ENCODE results near the gene CA5A. TPM values are rescaled to one million over a fixed set of nuclear protein-coding genes. Genes with fewer than 3 reads are reported as not detected.

CA5A gene
- total RNA-seq, 1 experiment from 2014 or later: 0.10 TPM

- DNase-seq (ENCODE audit: extremely low read depth, low read depth): no peak
Observed at GRCh38 chr16:87964049-87964659, 27.8 kb upstream of the CA5A start.

- peak; percentile 54 for DNase-seq (ENCODE audit: extremely low read depth, low read depth)
Observed at GRCh38 chr16:87963400-87963799, 27.1 kb upstream of the CA5A start.

GRCh38 chr16:87961623-87962022 lies 25.3 kb upstream of the CA5A start:
- DNase-seq (ENCODE audit: extremely low read depth, low read depth): no peak

DNA sequence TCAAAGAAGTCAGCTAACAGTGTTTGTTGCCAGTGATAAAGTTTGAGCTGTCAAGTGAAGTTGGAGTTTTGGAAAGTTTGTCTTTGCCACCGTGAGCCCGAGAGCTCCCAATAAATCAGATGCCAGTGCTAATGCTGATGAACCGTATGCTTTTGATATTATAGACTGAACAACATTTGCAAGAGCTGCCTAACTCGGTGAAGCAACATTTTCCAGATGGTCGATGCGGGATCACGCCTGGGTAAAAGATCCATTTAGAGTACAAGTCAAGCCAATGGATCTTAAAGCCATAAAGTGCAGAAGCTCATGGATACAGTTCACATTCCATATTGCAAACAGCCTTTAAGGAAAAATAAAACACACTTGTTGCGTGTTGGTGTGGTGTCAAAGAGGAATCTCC lies 24.5 kb upstream of the CA5A start:
- no peak for DNase-seq (ENCODE audit: extremely low read depth, low read depth)

- DNase-seq (ENCODE audit: extremely low read depth, low read depth): no peak
Observed at GRCh38 chr16:87960296-87960695, 24.0 kb upstream of the CA5A start.

- DNase-seq (ENCODE audit: extremely low read depth, low read depth): no peak
Observed at GRCh38 chr16:87959391-87959990, 23.2 kb upstream of the CA5A start.

DNA sequence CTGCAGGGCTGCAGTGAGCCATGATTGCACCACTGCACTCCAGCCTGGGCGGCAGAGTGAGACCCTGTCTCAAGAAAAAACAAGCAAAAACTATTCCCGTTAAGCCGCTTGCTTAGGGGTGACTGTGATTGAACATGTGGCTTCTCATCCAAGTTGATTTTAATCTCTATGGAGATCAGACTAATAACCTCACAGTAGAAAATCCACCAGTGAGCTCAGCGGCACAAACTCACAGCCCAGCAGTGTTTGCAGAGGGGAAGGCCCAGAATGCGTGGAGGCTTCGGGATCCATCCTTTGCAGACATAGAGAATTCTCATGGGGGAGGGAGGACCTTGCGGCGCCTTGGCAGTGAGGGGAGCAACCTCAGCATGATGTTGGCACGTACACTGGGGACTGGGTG lies 22.3 kb upstream of the CA5A start:
- DNase-seq (ENCODE audit: extremely low read depth, low read depth): no peak

- DNase-seq (ENCODE audit: extremely low read depth, low read depth): no peak
Observed at GRCh38 chr16:87957296-87958094, 21.2 kb upstream of the CA5A start.

DNA sequence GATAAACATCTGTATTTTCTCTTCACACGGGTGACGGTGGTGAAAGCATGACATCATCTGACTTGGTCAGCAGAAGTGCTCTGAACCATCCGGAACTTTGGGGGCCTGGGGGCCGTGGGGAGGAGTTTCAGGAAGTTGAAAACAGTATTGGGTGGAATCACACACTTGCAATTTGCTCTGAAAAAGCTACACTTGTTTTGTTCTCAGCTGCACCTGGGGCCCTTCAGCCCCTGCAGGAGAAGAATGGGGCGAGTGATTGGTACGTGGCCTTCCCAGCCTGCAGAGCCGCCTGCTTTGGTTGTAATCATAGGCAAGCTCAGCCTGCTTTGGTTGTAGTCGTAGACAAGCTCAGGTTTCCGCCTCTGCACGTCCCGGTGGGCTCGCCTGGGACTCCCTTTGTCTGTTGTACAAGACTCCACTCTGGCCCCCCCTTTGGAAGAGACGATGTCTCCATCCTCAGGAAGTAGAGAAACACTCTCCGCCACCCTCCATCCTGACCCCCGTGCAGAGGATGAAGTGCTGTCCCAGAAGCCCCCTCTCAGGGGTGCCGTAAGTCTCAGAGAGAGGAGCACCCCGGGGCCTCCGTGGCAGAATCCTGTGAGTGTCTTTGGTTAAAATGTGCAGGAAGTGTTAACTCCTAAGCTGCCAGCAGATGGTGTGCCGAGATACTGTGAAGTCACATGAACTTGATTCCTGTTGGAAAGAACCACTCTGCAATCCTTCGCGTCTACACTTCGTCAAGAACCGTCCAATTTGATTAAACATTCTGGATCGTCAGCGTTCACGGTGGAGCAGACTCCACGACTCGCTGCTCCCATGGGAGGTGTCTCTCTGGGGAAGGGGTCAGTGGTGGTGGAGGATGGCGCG lies 20.3 kb upstream of the CA5A start:
- no peak for DNase-seq (ENCODE audit: extremely low read depth, low read depth)

GRCh38 chr16:87956098-87956364 lies 19.7 kb upstream of the CA5A start:
- DNase-seq (ENCODE audit: extremely low read depth, low read depth): no peak

DNA sequence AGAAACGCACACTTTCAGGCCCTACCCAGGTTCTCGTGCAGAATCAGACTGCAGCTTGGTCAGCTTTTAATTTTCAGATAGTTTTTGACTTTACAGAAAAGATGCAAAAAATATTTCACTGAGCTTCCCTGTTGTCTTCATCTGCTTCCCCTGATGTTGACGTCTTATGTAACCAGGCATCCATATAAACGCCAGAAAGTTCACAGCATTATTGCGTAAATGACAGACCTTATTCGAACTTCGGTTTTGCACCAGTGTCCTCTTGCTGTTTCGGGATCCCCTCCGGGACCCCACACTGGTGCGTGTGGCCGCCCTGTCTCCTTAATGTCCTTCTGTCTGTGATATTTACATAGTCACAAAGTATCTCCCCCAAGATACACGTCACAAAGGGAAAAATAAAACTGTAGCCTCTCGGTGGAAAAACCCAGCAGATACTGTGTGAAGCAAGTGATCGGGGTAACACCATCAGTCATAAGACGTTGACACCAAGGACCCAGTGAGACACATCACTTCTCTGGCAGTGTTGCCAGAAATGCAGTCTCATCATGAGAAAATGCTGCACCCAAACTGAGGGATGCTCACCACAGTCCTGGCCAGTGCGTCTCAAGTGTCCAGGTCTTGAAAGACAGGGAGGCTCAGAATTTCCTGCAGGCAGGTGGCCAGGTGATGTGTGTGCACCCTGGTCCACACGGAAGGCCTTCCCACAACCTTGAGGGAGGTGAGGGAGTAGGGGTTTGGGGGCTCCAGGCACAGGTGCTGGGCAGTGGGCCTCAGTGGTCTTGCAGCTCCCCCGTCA lies 19.2 kb upstream of the CA5A start:
- no peak for DNase-seq (ENCODE audit: extremely low read depth, low read depth)

DNA sequence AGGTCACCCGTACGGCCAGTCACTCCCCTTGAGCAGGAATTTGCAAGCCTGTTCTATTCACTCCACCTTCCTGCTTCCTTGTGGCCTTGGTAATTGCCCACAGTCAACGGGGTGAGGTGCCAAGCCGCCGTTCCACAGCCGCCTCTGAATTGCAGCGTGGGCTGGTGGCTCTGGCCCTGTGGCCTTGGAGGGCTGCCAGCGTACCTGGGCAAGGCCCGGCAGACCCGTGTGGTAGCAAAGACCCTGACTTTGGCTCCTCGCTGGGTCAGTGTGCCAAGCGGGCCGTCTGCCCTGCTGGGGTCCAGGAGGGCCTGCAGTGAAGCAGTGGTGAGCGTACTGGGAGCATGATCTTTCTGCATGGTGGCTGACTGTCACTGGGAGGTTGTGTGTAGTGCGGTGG lies 18.5 kb upstream of the CA5A start:
- no peak for DNase-seq (ENCODE audit: extremely low read depth, low read depth)

DNA sequence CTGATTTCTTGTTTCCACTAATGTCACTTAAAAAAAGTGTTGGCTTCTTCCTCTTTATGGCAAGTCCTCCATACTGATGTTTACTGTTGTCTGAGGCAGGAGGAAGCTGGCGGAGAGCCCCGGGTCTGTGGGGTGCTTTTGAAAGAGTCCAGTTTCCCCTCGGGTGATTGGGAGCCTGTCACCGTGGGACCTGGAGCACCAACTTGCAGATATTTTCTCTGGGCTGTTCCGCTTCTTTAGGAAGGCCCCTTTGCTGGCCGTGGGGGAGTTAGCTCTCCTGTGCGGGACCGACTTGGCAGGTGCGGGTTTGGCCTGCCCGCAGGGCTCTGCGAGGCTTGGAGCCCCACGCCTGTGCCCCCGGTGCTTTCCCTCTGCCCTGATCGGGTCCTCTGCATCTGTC lies 18.0 kb upstream of the CA5A start:
- DNase-seq (ENCODE audit: extremely low read depth, low read depth): no peak

GRCh38 chr16:87953308-87954215 lies 17.2 kb upstream of the CA5A start:
- no peak for DNase-seq (ENCODE audit: extremely low read depth, low read depth)

DNA sequence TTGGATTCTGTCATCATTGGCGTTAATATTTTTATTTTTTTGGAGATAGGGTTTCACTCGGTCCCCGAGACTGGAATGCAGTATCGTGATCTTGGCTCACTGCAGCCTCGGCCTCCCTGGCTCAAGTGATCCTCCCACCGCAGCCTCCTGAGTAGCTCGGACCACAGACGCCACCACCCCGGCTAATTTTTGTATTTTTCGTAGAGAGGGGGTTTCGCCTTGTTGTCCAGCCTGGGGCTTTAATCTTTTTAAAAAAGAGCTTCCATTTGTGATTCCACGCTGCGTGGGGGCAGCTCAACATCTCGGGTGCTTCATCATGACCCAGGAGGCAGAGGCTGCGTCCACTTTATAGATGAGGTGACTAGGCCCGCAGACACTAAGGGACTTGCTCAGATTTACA lies 16.4 kb upstream of the CA5A start:
- no peak for DNase-seq (ENCODE audit: extremely low read depth, low read depth)

DNA sequence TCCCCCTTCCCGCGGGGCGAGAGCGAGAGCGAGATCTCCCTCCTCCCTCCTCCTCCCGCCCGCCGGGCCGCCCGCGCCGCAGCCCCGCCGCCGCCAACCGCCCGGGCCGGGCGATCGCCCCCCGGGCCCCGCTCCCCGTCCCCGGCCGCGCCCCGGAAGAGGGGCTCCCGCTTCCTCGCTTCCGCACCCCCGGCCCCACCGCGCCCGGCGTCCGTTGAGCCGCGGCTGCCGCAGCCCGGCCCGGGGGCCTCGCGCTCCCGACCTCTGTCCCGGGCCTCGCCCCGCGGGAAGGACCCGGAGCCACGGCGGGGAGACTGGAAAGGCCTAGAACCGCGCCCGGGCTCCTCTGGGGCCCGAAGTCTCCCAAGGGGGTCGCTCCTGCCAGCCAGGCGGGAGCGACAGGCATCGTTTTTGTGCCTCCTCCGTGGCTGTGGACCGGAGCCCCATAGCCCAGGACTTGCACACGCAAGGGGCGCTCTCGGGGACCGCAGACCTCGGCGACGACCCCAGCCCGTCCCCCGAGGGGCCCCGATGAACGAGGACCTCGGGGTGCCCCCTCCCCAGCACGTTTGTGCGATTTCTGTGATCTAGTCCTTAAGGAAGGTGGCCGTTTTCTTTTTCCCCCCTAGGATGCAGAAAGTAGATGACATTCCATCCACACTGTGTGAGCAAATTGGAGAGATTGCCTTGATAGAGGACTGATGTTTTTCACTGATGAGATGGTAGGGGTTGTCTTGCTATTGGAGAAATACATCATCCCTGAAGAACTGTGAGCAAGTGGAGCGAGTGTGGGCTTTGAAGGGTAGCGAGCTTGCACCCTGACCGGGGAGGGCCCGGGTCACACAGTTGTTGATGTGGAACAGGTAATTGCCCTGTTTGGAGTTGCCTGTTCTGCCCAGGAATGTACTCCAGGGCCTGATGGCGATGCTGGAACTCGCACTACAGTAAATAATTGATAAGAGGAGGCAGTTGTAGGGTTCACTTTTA lies 15.5 kb upstream of the CA5A start:
- no peak for DNase-seq (ENCODE audit: extremely low read depth, low read depth)

GRCh38 chr16:87950765-87951551 lies 14.6 kb upstream of the CA5A start, which contains the start of gene BANP:
Gene BANP (plus strand): TSS chr16:87951434. CDS start chr16:87975116, 23,682 bp downstream.
- peak; percentile 96 for DNase-seq (ENCODE audit: extremely low read depth, low read depth)

Measured in NCI-H460 (cell line).